Neuronal stem cell (in vitro differentiated cells): ENCODE measurements around the gene TRMT2B.

ENCODE experiments used
- DNase-seq: peaks from one replicate; pipeline ENCODE4 v3.0.0-alpha.2; 2013; ENCODE audit warnings: low spot score
- H2AFZ ChIP-seq: one replicate; pipeline ENCODE4 v1.6.1; 2013; ENCODE audit warnings: mild to moderate bottlenecking, low read length, inconsistent platforms
- H2AK5ac ChIP-seq: 2 replicates; pipeline ENCODE4 v1.6.1; 2013; ENCODE audit warnings: low read depth, mild to moderate bottlenecking, inconsistent platforms, low read length, moderate library complexity, mixed read lengths
- H2BK120ac ChIP-seq: 2 replicates; pipeline ENCODE4 v1.6.1; 2013; ENCODE audit warnings: low read depth, mild to moderate bottlenecking, inconsistent platforms, low read length, moderate library complexity, mixed read lengths
- H2BK12ac ChIP-seq: one replicate; pipeline ENCODE4 v1.6.1; 2013; ENCODE audit warnings: low read length, inconsistent platforms
- H2BK15ac ChIP-seq: 2 replicates; pipeline ENCODE4 v1.6.1; 2013; ENCODE audit warnings: mild to moderate bottlenecking, low read length, inconsistent platforms, mixed read lengths
- H2BK5ac ChIP-seq: one replicate; pipeline ENCODE4 v1.6.1; 2013; ENCODE audit warnings: inconsistent platforms, mild to moderate bottlenecking, low read length, moderate library complexity
- H3K14ac ChIP-seq: one replicate; pipeline ENCODE4 v1.6.1; 2013; ENCODE audit warnings: low read length, inconsistent platforms
- H3K18ac ChIP-seq: 2 replicates; pipeline ENCODE4 v1.6.1; 2013; ENCODE audit warnings: low read length, inconsistent platforms
- H3K23ac ChIP-seq: 2 replicates; pipeline ENCODE4 v1.6.1; 2013; ENCODE audit warnings: low read depth, mild to moderate bottlenecking, mixed read lengths, low read length, inconsistent platforms; ENCODE audit not compliant: poor library complexity
- H3K27ac ChIP-seq: replicated peaks from 3 replicates; pipeline ENCODE4 v1.5.1; 2013; ENCODE audit warnings: low read length, inconsistent platforms
- H3K27me3 ChIP-seq, 3 experiments: 2 replicates each; pipeline ENCODE4 v1.6.1; 2013; ENCODE audit warnings: low read length in 3 of 3, mild to moderate bottlenecking in 2 of 3, inconsistent platforms in 1 of 3, low read depth in 1 of 3, mixed read lengths in 1 of 3, moderate library complexity in 1 of 3; ENCODE audit not compliant: control insufficient read depth in 3 of 3, insufficient read depth in 3 of 3
- H3K36me3 ChIP-seq, 2 donors: replicated peaks in 1 of 2; 2 replicates each; pipeline ENCODE4 v1.6.1; 2013; ENCODE audit warnings: low read length in 2 of 2; ENCODE audit not compliant: control insufficient read depth in 2 of 2, insufficient read depth in 2 of 2
- H3K4ac ChIP-seq: 2 replicates; pipeline ENCODE4 v1.6.1; 2013; ENCODE audit warnings: inconsistent platforms, mild to moderate bottlenecking, low read length, moderate library complexity
- H3K4me1 ChIP-seq, 2 donors: 1 replicate in 1 of 2; 2 replicates in 1 of 2; pipeline ENCODE4 v1.6.1; 2013; ENCODE audit warnings: low read length in 2 of 2, low read depth in 1 of 2; ENCODE audit not compliant: control insufficient read depth in 2 of 2, insufficient read depth in 1 of 2
- H3K4me2 ChIP-seq: one replicate; pipeline ENCODE4 v1.6.1; 2013; ENCODE audit warnings: mild to moderate bottlenecking, low read length, inconsistent platforms; ENCODE audit not compliant: insufficient read depth, poor library complexity, severe bottlenecking
- H3K4me3 ChIP-seq, 2 donors: 2 replicates each; pipeline ENCODE4 v1.5.1; 2013; ENCODE audit warnings: low read length in 2 of 2, mild to moderate bottlenecking in 2 of 2, inconsistent platforms in 1 of 2, moderate library complexity in 1 of 2
- H3K79me1 ChIP-seq: one replicate; pipeline ENCODE4 v1.6.1; 2013; ENCODE audit warnings: low read depth, mild to moderate bottlenecking, inconsistent platforms, low read length, moderate library complexity
- H3K9ac ChIP-seq: one replicate; pipeline ENCODE4 v1.6.1; 2013; ENCODE audit warnings: mild to moderate bottlenecking, low read depth, low read length, inconsistent platforms; ENCODE audit not compliant: poor library complexity
- H3K9me3 ChIP-seq, 2 donors: replicated peaks in 1 of 2; 2 replicates each; pipeline versions ENCODE3 to v1.6.1; 2013; ENCODE audit warnings: low read length in 2 of 2, mild to moderate bottlenecking in 2 of 2, inconsistent platforms in 1 of 2, low read depth in 1 of 2, mixed read lengths in 1 of 2, moderate library complexity in 1 of 2; ENCODE audit not compliant: control insufficient read depth in 2 of 2, insufficient read depth in 1 of 2
- H4K8ac ChIP-seq: one replicate; pipeline ENCODE4 v1.6.1; 2013; ENCODE audit warnings: low read depth, mild to moderate bottlenecking, inconsistent platforms, low read length, moderate library complexity
- H4K91ac ChIP-seq: one replicate; pipeline ENCODE4 v1.6.1; 2013; ENCODE audit warnings: low read length, low read depth, mild to moderate bottlenecking, inconsistent platforms; ENCODE audit not compliant: poor library complexity
- WGBS, 2 donors: extraction: QIAGEN DNeasy Blood & Tissue Kit; methylation state at CpG; one replicate each; pipeline ENCODE4 v1.1.7; 2013; ENCODE audit warnings: missing lambda C conversion rate in 2 of 2, mixed read lengths in 1 of 2; ENCODE audit not compliant: insufficient read length in 2 of 2, insufficient replicate concordance in 1 of 2; ENCODE audit errors: extremely low coverage in 2 of 2; 5-methylcytosine and 5-hydroxymethylcytosine counted together

TRMT2B gene

GRCh38 chrX:100969936-100970335, 82.0 kb downstream of the TRMT2B start:
- Histone ChIP-seq H3K36me3 (no peaks in the 10 kb centered on the region), H2BK5ac (no peak overlapping the region), H3K14ac (no peak overlapping the region), H3K27me3 (no peaks in the 10 kb centered on the region), H3K9ac (no peak overlapping the region), H3K4ac (no peak overlapping the region), H3K4me1 (no peaks in the 10 kb centered on the region), H2BK120ac (no peak overlapping the region), H2BK15ac (no peak overlapping the region), H4K91ac (no peak overlapping the region), H2AK5ac (no peak overlapping the region), H3K27ac (no peak overlapping the region), H3K79me1 (no peaks in the 10 kb centered on the region), H3K4me2 (no peak overlapping the region), H4K8ac (no peak overlapping the region), H3K23ac (no peak overlapping the region), H3K18ac (no peak overlapping the region), H3K4me3 (no peak overlapping the region), H2AFZ (no peak overlapping the region), H3K9me3 (no peaks in the 10 kb centered on the region), H2BK12ac (no peak overlapping the region)
- DNase-seq, result no peak
- no CpG with 5 or more reads among the region's 1 CpG for WGBS, 2 donors

GRCh38 chrX:100969408-100969807, 82.5 kb downstream of the TRMT2B start, which contains the start of gene ARL13A:
TSS of gene ARL13A (plus strand) at chrX:100969708. CDS start at chrX:100973690, 3,982 bp downstream.
- H3K4me2 ChIP-seq, result no peak within 1 kb of the TSS
- H3K4me3 ChIP-seq, result no peak within 1 kb of the TSS
- DNase-seq, result no peak
- no peak within 1 kb of the TSS for H2BK5ac ChIP-seq
- H2AFZ ChIP-seq, result no peak within 1 kb of the TSS
- no peaks in the 10 kb centered on the region for H3K9me3 ChIP-seq
- no peak within 1 kb of the TSS for H3K4ac ChIP-seq
- no CpG with 5 or more reads among the region's 2 CpGs for WGBS, 2 donors
- H4K8ac ChIP-seq, result no peak within 1 kb of the TSS
- H4K91ac ChIP-seq, result no peak within 1 kb of the TSS
- H2BK15ac ChIP-seq, result no peak within 1 kb of the TSS
- no peaks in the 10 kb centered on the region for H3K36me3 ChIP-seq
- H3K27me3 ChIP-seq, result no peaks in the 10 kb centered on the region
- no peak within 1 kb of the TSS for H3K18ac ChIP-seq
- H3K79me1 ChIP-seq, result no peaks in the 10 kb centered on the region
- H3K9ac ChIP-seq, result no peak within 1 kb of the TSS
- H2AK5ac ChIP-seq, result no peak within 1 kb of the TSS
- no peak within 1 kb of the TSS for H3K14ac ChIP-seq
- H2BK12ac ChIP-seq, result no peak within 1 kb of the TSS
- no peak within 1 kb of the TSS for H3K27ac ChIP-seq
- H2BK120ac ChIP-seq, result no peak within 1 kb of the TSS
- H3K4me1 ChIP-seq, result no peaks in the 10 kb centered on the region
- no peak within 1 kb of the TSS for H3K23ac ChIP-seq

- no peak overlapping the region for H3K4me3 ChIP-seq
- H3K27me3 ChIP-seq, result no peaks in the 10 kb centered on the region
- no peak for DNase-seq
- H2BK12ac ChIP-seq, result no peak overlapping the region
- no peak overlapping the region for H2AFZ ChIP-seq
- H4K91ac ChIP-seq, result no peak overlapping the region
- H2BK5ac ChIP-seq, result no peak overlapping the region
- H3K4ac ChIP-seq, result no peak overlapping the region
- H2BK120ac ChIP-seq, result no peak overlapping the region
- no peaks in the 10 kb centered on the region for H3K79me1 ChIP-seq
- no peak overlapping the region for H3K27ac ChIP-seq
- no peaks in the 10 kb centered on the region for H3K36me3 ChIP-seq
- H3K4me1 ChIP-seq, result no peaks in the 10 kb centered on the region
- H3K14ac ChIP-seq, result no peak overlapping the region
- H3K23ac ChIP-seq, result no peak overlapping the region
- no peak overlapping the region for H3K18ac ChIP-seq
- no peak overlapping the region for H3K9ac ChIP-seq
- no peak overlapping the region for H2BK15ac ChIP-seq
- H2AK5ac ChIP-seq, result no peak overlapping the region
- H3K9me3 ChIP-seq, result no peaks in the 10 kb centered on the region
- no peak overlapping the region for H4K8ac ChIP-seq
- H3K4me2 ChIP-seq, result no peak overlapping the region
These were observed 87.5 kb downstream of the TRMT2B start for GRCh38 chrX:100964362-100964761.

GRCh38 chrX:100962811-100963210, 89.1 kb downstream of the TRMT2B start:
- no peak overlapping the region for H3K9ac ChIP-seq
- H3K27me3 ChIP-seq, result no peaks in the 10 kb centered on the region
- H3K27ac ChIP-seq, result no peak overlapping the region
- no peaks in the 10 kb centered on the region for H3K9me3 ChIP-seq
- H3K4me1 ChIP-seq, result no peaks in the 10 kb centered on the region
- no peak overlapping the region for H3K14ac ChIP-seq
- no peak overlapping the region for H2BK15ac ChIP-seq
- H2BK120ac ChIP-seq, result no peak overlapping the region
- WGBS, 2 donors, result no CpG with 5 or more reads among the region's 3 CpGs
- no peak overlapping the region for H3K18ac ChIP-seq
- H2BK5ac ChIP-seq, result no peak overlapping the region
- H2BK12ac ChIP-seq, result no peak overlapping the region
- H2AFZ ChIP-seq, result no peak overlapping the region
- no peak overlapping the region for H3K23ac ChIP-seq
- H3K36me3 ChIP-seq, result no peaks in the 10 kb centered on the region
- H4K8ac ChIP-seq, result no peak overlapping the region
- H3K4me2 ChIP-seq, result no peak overlapping the region
- H3K4me3 ChIP-seq, result no peak overlapping the region
- no peak overlapping the region for H2AK5ac ChIP-seq
- H3K79me1 ChIP-seq, result no peaks in the 10 kb centered on the region
- H3K4ac ChIP-seq, result no peak overlapping the region
- no peak for DNase-seq
- H4K91ac ChIP-seq, result no peak overlapping the region
